GM12878 (cell line): Measurements from ENCODE around the gene SENP3. TPM values are rescaled to one million over a fixed set of nuclear protein-coding genes. Genes with fewer than 3 reads are reported as not detected.

ENCODE experiments used
- BACH1 ChIP-seq: fragments of 450-650 bp; IDR thresholded peaks from 2 replicates; pipeline ENCODE4 v1.6.1; 2017; ENCODE audit warnings: mild to moderate bottlenecking, borderline replicate concordance
- CHD4 ChIP-seq: fragments of 200-600 bp; sonication (generic); IDR thresholded peaks from 2 replicates; pipeline ENCODE4 v1.6.1; 2016; ENCODE audit warnings: mild to moderate bottlenecking
- JUND ChIP-seq: IDR thresholded peaks from 2 replicates; pipeline ENCODE4 v1.6.1; 2012; ENCODE audit warnings: low read depth, mild to moderate bottlenecking, low read length, improper control_type of control experiment, moderate library complexity
- KAT2A ChIP-seq: conservative IDR thresholded peaks from 2 replicates; pipeline ENCODE4 v1.6.1; 2011; ENCODE audit warnings: low read depth, low read length; ENCODE audit not compliant: control insufficient read depth
- PAX8 ChIP-seq: fragments of 450-650 bp; IDR thresholded peaks from 2 replicates; pipeline ENCODE4 v1.6.1; 2017; ENCODE audit warnings: mild to moderate bottlenecking, moderate library complexity
- POU2F2 ChIP-seq: IDR thresholded peaks from 3 replicates; pipeline ENCODE4 v1.6.1; 2011; ENCODE audit warnings: low read depth, mild to moderate bottlenecking, low read length, borderline replicate concordance
- RAD21 ChIP-seq: IDR thresholded peaks from 2 replicates; pipeline ENCODE4 v1.6.1; 2011; ENCODE audit warnings: mild to moderate bottlenecking, low read depth, low read length, moderate library complexity; ENCODE audit not compliant: insufficient read depth
- RB1 ChIP-seq: fragments of 450-650 bp; formaldehyde crosslinking; IDR thresholded peaks from 2 replicates; pipeline ENCODE4 v1.6.1; 2017; ENCODE audit warnings: mild to moderate bottlenecking, borderline replicate concordance
- RBBP5 ChIP-seq: fragments of 200-600 bp; sonication (generic); conservative IDR thresholded peaks from 2 replicates; pipeline ENCODE4 v1.6.1; 2016
- RELA ChIP-seq: fragments of 450-650 bp; IDR thresholded peaks from 2 replicates; pipeline ENCODE4 v1.8.0; 2014; ENCODE audit warnings: borderline replicate concordance; ENCODE audit not compliant: partially characterized antibody
- SMAD1 ChIP-seq: fragments of 450-650 bp; IDR thresholded peaks from 2 replicates; pipeline ENCODE4 v1.6.1; 2018; ENCODE audit warnings: mild to moderate bottlenecking, low read depth; ENCODE audit not compliant: partially characterized antibody
- SMC3 ChIP-seq: IDR thresholded peaks from 2 replicates; pipeline ENCODE4 v1.6.1; 2011; ENCODE audit warnings: low read length, improper control_type of control experiment, borderline replicate concordance
- SUPT20H ChIP-seq: IDR thresholded peaks from 2 replicates; pipeline ENCODE4 v1.6.1; 2011; ENCODE audit warnings: low read depth, mild to moderate bottlenecking, low read length, moderate library complexity, borderline replicate concordance; ENCODE audit not compliant: control insufficient read depth
- TARDBP ChIP-seq: IDR thresholded peaks from 2 replicates; pipeline ENCODE4 v1.6.1; 2016; ENCODE audit warnings: borderline replicate concordance
- TBL1XR1 ChIP-seq: IDR thresholded peaks from 2 replicates; pipeline ENCODE4 v1.6.1; 2012; ENCODE audit warnings: low read depth, low read length, improper control_type of control experiment
- ZZZ3 ChIP-seq: IDR thresholded peaks from 2 replicates; pipeline ENCODE4 v1.6.1; 2011; ENCODE audit warnings: low read depth; ENCODE audit not compliant: control insufficient read depth, insufficient read length
- polyA plus RNA-seq, 11 experiments: library from polyadenylated mRNA; depleted of rRNA in 4 of 11; unstranded in 6 of 11; stranded (reverse) in 5 of 11; fragments of >200 nt; fragmentation: Nextera tagmentation in 4 of 11; fragmentation: Illumina TruSeq in 1 of 11; extraction: Ambion mirVana in 4 of 11; extraction: Trizol in 1 of 11; gene quantifications; 1 replicate in 1 of 11; 2 replicates in 10 of 11; pipeline versions ENCODE4 v1.2.1 to v1.2.3, GENCODE V29; 2011 to 2016; ENCODE audit warnings: inconsistent platforms in 2 of 11, missing spikeins in 2 of 11, low read depth in 1 of 11
- total RNA-seq, 4 experiments: library from RNA; depleted of rRNA in 3 of 4; stranded (reverse); fragments of >200 nt in 3 of 4; fragmentation: Illumina TruSeq in 1 of 4; extraction: Trizol in 1 of 4; gene quantifications; 2 replicates each; pipeline versions ENCODE4 v1.2.1 to v1.2.3, GENCODE V29; 2013 to 2021
- TF ChIP-seq, protein P1 (sequence below): fragments of 150-350 bp; IDR thresholded peaks from 2 replicates; pipeline ENCODE4 v1.6.1; 2016; ENCODE audit warnings: low read depth, low read length

SENP3 gene
- total and polyA plus RNA-seq, 10 of the 15 experiments (the other 5 are each of a cell fraction or from before 2014, with no cell fraction given) = 1.8 to 113 (median 72.3) TPM

DNA sequence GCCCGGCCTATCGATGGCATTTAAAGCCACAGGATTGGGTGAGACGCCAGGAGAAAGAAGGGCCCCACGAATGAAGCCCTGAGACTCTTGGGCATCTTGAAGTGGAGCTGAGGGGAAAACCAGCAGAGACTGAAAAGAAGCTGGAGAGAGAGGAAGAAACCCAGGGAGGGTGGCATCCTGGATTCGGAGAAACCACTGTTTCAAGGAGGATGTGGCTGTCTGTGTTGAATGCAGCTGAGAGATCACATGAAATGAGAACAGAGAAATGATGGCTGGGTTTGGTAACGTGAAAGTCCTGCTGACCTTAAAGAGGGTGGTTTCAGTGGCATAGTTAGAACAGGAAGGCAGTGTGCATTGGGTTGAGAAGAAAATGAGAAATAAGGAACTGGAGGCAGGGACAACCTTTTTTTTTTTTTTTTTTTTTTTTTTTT, 9.1 kb upstream of the SENP3 start (continued):
- TF ChIP-seq, protein P1, sequence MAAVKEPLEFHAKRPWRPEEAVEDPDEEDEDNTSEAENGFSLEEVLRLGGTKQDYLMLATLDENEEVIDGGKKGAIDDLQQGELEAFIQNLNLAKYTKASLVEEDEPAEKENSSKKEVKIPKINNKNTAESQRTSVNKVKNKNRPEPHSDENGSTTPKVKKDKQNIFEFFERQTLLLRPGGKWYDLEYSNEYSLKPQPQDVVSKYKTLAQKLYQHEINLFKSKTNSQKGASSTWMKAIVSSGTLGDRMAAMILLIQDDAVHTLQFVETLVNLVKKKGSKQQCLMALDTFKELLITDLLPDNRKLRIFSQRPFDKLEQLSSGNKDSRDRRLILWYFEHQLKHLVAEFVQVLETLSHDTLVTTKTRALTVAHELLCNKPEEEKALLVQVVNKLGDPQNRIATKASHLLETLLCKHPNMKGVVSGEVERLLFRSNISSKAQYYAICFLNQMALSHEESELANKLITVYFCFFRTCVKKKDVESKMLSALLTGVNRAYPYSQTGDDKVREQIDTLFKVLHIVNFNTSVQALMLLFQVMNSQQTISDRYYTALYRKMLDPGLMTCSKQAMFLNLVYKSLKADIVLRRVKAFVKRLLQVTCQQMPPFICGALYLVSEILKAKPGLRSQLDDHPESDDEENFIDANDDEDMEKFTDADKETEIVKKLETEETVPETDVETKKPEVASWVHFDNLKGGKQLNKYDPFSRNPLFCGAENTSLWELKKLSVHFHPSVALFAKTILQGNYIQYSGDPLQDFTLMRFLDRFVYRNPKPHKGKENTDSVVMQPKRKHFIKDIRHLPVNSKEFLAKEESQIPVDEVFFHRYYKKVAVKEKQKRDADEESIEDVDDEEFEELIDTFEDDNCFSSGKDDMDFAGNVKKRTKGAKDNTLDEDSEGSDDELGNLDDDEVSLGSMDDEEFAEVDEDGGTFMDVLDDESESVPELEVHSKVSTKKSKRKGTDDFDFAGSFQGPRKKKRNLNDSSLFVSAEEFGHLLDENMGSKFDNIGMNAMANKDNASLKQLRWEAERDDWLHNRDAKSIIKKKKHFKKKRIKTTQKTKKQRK = no peak
- no peak for TF ChIP-seq SMC3
- TF ChIP-seq TARDBP = no peak
- TF ChIP-seq SUPT20H = no peak
- no peak for TF ChIP-seq RB1
- TF ChIP-seq SMAD1 = no peak
- TF ChIP-seq PAX8 = no peak
- no peak for TF ChIP-seq RELA
- no peak for TF ChIP-seq RAD21
- no peak for TF ChIP-seq TBL1XR1
- no peak for TF ChIP-seq ZZZ3
- TF ChIP-seq BACH1 = no peak
- no peak for TF ChIP-seq KAT2A
- no peak for TF ChIP-seq POU2F2
- no peak for TF ChIP-seq CHD4
- no peak for TF ChIP-seq JUND
- no peak for TF ChIP-seq RBBP5
